Right lobe of liver (tissue), 4 donors: ENCODE data around the gene PHKB.

Source experiments
- POLR2A ChIP-seq: fragments of 450-650 bp; IDR thresholded peaks from one replicate; pipeline ENCODE4 v1.6.1; 2017; ENCODE audit warnings: antibody characterized with exemption, mild to moderate bottlenecking
- TF ChIP-seq, protein P1 (sequence below), 4 donors: fragments of 200-600 bp in 3 of 4; fragments of 450-650 bp in 1 of 4; IDR thresholded peaks; one replicate each; pipeline versions ENCODE4 v1.5.1 to v1.8.0; 2016 to 2022; ENCODE audit warnings: antibody characterized with exemption in 4 of 4, mild to moderate bottlenecking in 2 of 4
- donor health status: DM: no; HTN: no; CAD: no.
- donor health status: DM: no; HTN: no; CAD: no.
- donor health status: DM: no; HTN: yes; CAD: no.

DNA sequence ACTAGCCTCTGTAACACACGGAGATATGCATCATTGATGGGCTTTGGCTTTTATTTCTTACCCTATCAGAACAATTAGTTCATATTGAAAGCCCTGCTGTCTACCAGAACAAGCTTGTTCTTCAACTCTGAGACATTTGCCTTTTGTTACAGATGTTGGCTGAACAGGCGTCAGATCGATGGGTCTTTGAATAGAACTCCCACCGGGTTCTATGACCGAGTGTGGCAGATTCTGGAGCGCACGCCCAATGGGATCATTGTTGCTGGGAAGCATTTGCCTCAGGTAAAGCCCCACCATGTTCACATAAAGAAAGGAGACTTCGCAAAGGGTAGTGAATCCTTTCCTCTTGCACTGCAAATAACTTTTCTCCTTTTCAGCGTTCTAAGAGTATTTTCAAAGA, 232.1 kb downstream of the PHKB start:
- TF ChIP-seq, protein P1, sequence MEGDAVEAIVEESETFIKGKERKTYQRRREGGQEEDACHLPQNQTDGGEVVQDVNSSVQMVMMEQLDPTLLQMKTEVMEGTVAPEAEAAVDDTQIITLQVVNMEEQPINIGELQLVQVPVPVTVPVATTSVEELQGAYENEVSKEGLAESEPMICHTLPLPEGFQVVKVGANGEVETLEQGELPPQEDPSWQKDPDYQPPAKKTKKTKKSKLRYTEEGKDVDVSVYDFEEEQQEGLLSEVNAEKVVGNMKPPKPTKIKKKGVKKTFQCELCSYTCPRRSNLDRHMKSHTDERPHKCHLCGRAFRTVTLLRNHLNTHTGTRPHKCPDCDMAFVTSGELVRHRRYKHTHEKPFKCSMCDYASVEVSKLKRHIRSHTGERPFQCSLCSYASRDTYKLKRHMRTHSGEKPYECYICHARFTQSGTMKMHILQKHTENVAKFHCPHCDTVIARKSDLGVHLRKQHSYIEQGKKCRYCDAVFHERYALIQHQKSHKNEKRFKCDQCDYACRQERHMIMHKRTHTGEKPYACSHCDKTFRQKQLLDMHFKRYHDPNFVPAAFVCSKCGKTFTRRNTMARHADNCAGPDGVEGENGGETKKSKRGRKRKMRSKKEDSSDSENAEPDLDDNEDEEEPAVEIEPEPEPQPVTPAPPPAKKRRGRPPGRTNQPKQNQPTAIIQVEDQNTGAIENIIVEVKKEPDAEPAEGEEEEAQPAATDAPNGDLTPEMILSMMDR (IDR thresholded peaks at IDR 0.05), result no peak
- TF ChIP-seq POLR2A, result no peak
